OCI-M2 (cell line): ENCODE results near the gene PPP1CB.

Source experiments
- DNase-seq: peaks from one replicate; lab custom pipeline; 2025; ENCODE audit not compliant: unreplicated experiment; lab: John Stamatoyannopoulos, UW

PPP1CB gene

GRCh38 chr2:28745225-28745624 is 6.4 kb upstream of the PPP1CB start:
- DNase-seq, result no peak

GRCh38 chr2:28745876-28746275 is 5.8 kb upstream of the PPP1CB start:
- no peak for DNase-seq

GRCh38 chr2:28746429-28747111 is 5.1 kb upstream of the PPP1CB start:
- no peak for DNase-seq

GRCh38 chr2:28747714-28748113 is 3.9 kb upstream of the PPP1CB start:
- no peak for DNase-seq

- no peak for DNase-seq
These were observed 3.5 kb upstream of the PPP1CB start for GRCh38 chr2:28748176-28748575.

GRCh38 chr2:28748941-28749340 is 2.7 kb upstream of the PPP1CB start:
- no peak for DNase-seq

GRCh38 chr2:28749526-28749925 is 2.1 kb upstream of the PPP1CB start:
- no peak for DNase-seq

GRCh38 chr2:28750316-28751251 is 1.0 kb upstream of the PPP1CB start:
- no peak for DNase-seq

GRCh38 chr2:28751956-28752630 is 463 bp downstream of the PPP1CB start:
- no peak for DNase-seq

- no peak for DNase-seq
These were observed 1.2 kb downstream of the PPP1CB start for GRCh38 chr2:28752631-28753376.

- no peak for DNase-seq
These were observed 2.7 kb downstream of the PPP1CB start for GRCh38 chr2:28754321-28754720.

GRCh38 chr2:28755421-28755820 is 3.8 kb downstream of the PPP1CB start:
- DNase-seq, result no peak

- no peak for DNase-seq
These were observed 6.8 kb downstream of the PPP1CB start for GRCh38 chr2:28758459-28758858.

- DNase-seq, result no peak
These were observed 9.8 kb downstream of the PPP1CB start for GRCh38 chr2:28761420-28761819.

GRCh38 chr2:28764909-28765711 is 13.5 kb downstream of the PPP1CB start:
- no peak for DNase-seq

- no peak for DNase-seq
These were observed 14.4 kb downstream of the PPP1CB start for GRCh38 chr2:28766070-28766469.

GRCh38 chr2:28767337-28767736 is 15.7 kb downstream of the PPP1CB start:
- DNase-seq, result no peak

GRCh38 chr2:28768422-28768821 is 16.8 kb downstream of the PPP1CB start:
- no peak for DNase-seq

- DNase-seq, result no peak
These were observed 17.3 kb downstream of the PPP1CB start for GRCh38 chr2:28768952-28769351.

GRCh38 chr2:28772351-28772750 is 20.7 kb downstream of the PPP1CB start:
- DNase-seq, result no peak
